OCI-LY7 (cell line): Measurements from ENCODE around the gene YBX2. TPM values are rescaled to one million over a fixed set of nuclear protein-coding genes. Genes with fewer than 3 reads are reported as not detected.

Experiments
- BruUV-seq: library from RNA; stranded (reverse); fragments of 400-500 nt; replicated peaks from 2 replicates; lab custom pipeline; 2021; lab: Mats Ljungman, UMichigan
- CTCF ChIA-PET: fragments of 300-600 bp; sonication (Branson Sonifier 250); formaldehyde crosslinking; loops from one replicate; lab custom pipeline; 2022; ENCODE audit warnings: antibody characterized with exemption; ENCODE audit not compliant: unreplicated experiment; lab: Charles Lee
- POLR2A ChIA-PET: fragments of 300-600 bp; sonication (Branson Sonifier 250); formaldehyde crosslinking; loops from one replicate; lab custom pipeline; 2022; ENCODE audit warnings: antibody characterized with exemption; lab: Charles Lee
- DNase-seq: peaks from one replicate; pipeline ENCODE4 v3.0.0-alpha.2; 2015; ENCODE audit warnings: low spot score
- H2AFZ ChIP-seq: fragments of 200-600 bp; sonication (generic), shearing (Covaris generic); 2 replicates; pipeline ENCODE4 v1.6.1; 2014; ENCODE audit warnings: mild to moderate bottlenecking, antibody characterized with exemption, low read length, moderate library complexity
- H3K27ac ChIP-seq: fragments of 200-600 bp; sonication (generic); 2 replicates; pipeline ENCODE4 v1.5.1; 2014; ENCODE audit warnings: mixed run types, low read depth, mild to moderate bottlenecking, moderate library complexity, low read length, inconsistent platforms; ENCODE audit not compliant: poor library complexity, severe bottlenecking
- H3K36me3 ChIP-seq: fragments of 200-600 bp; sonication (generic); 2 replicates; pipeline ENCODE4 v1.6.1; 2014; ENCODE audit warnings: mild to moderate bottlenecking, antibody characterized with exemption, low read length, moderate library complexity, mixed read lengths; ENCODE audit not compliant: insufficient read depth
- H3K4me1 ChIP-seq: fragments of 200-600 bp; sonication (generic); 2 replicates; pipeline ENCODE4 v1.5.1; 2014; ENCODE audit warnings: mild to moderate bottlenecking, low read length; ENCODE audit not compliant: insufficient read depth, poor library complexity, severe bottlenecking
- H3K4me2 ChIP-seq: fragments of 200-600 bp; sonication (generic); 2 replicates; pipeline ENCODE4 v1.6.1; 2014; ENCODE audit warnings: mild to moderate bottlenecking, low read length
- H3K4me3 ChIP-seq: fragments of 200-600 bp; sonication (generic); 2 replicates; pipeline ENCODE4 v1.5.1; 2014; ENCODE audit warnings: mild to moderate bottlenecking, low read depth, low read length; ENCODE audit not compliant: poor library complexity, severe bottlenecking
- H3K79me2 ChIP-seq: fragments of 200-600 bp; sonication (generic); 2 replicates; pipeline ENCODE4 v1.6.1; 2016; ENCODE audit warnings: low read depth, mild to moderate bottlenecking, low read length, moderate library complexity, mixed read lengths; ENCODE audit not compliant: insufficient read depth
- H3K9me2 ChIP-seq: fragments of 200-600 bp; sonication (generic); 2 replicates; pipeline ENCODE4 v1.6.1; 2016; ENCODE audit warnings: mild to moderate bottlenecking, low read length, mixed read lengths; ENCODE audit not compliant: insufficient read depth
- H3K9me3 ChIP-seq: fragments of 200-600 bp; sonication (generic); 2 replicates; pipeline ENCODE4 v1.6.1; 2014; ENCODE audit warnings: mild to moderate bottlenecking, mixed run types, low read length, mixed read lengths
- H4K20me1 ChIP-seq: fragments of 200-600 bp; sonication (generic); 2 replicates; pipeline ENCODE4 v1.6.1; 2014; ENCODE audit warnings: mild to moderate bottlenecking, antibody characterized with exemption, low read length, moderate library complexity, mixed read lengths; ENCODE audit not compliant: insufficient read depth
- CTCF ChIP-seq: fragments of 200-600 bp; sonication (generic); conservative IDR thresholded peaks from 2 replicates; pipeline ENCODE4 v1.5.1; 2014; ENCODE audit warnings: mild to moderate bottlenecking, antibody characterized with exemption, low read length, moderate library complexity, mixed read lengths
- EZH2phosphoT487 ChIP-seq: fragments of 200-600 bp; sonication (generic); IDR thresholded peaks from 2 replicates; pipeline ENCODE4 v1.6.1; 2018; ENCODE audit warnings: low read depth, borderline replicate concordance, mild to moderate bottlenecking, mixed run types, antibody characterized with exemption, low read length, moderate library complexity, mixed read lengths
- intact Hi-C: fragments of 100-400 bp; cut with micrococcal nuclease; formaldehyde crosslinking; loops from one replicate; pipeline ENCODE4 v1.10.0; 2022; ENCODE audit not compliant: unreplicated experiment
- total RNA-seq, 2 experiments: library from RNA; depleted of rRNA in 1 of 2; stranded (reverse); fragments of >200 nt in 1 of 2; shearing (Covaris generic) in 1 of 2; gene quantifications; 2 replicates each; pipeline ENCODE4 v1.2.3, GENCODE V29; 2014 to 2022

Gene YBX2
- total RNA-seq, 2 experiments from 2014 or later = 6.7 to 9.8 TPM

GRCh38 chr17:7258731-7259554, 35.5 kb downstream of the YBX2 start:
- H3K79me2 ChIP-seq = peaks cover 2% of the 10 kb centered on the region; the same call in 1 of the 2 replicates
- H2AFZ ChIP-seq = no peak overlapping the region
- H3K27ac ChIP-seq = no peak overlapping the region
- ChIA-PET CTCF (no interaction called here), POLR2A (interaction anchor here (0.6 to 0.7 kb wide), 2 partner anchors 16 to 392 kb away, joined by 3 to 7 read pairs; no protein-coding TSS in a partner anchor)
- H3K4me3 ChIP-seq = no peak overlapping the region
- TF ChIP-seq EZH2phosphoT487 (no peak), CTCF (no peak)
- peaks cover 49% of the 10 kb centered on the region for H3K36me3 ChIP-seq
- DNase-seq = no peak
- H3K9me3 ChIP-seq = no peaks in the 10 kb centered on the region
- no peak overlapping the region for H3K4me2 ChIP-seq
- BruUV-seq = no TSS peak
- no peaks in the 10 kb centered on the region for H4K20me1 ChIP-seq
- no peaks in the 10 kb centered on the region for H3K9me2 ChIP-seq
- intact Hi-C loops = no loop called here
- peaks cover 17% of the 10 kb centered on the region for H3K4me1 ChIP-seq

- Histone ChIP-seq H3K4me2 (no peak overlapping the region), H3K9me3 (no peaks in the 10 kb centered on the region), H3K9me2 (no peaks in the 10 kb centered on the region), H3K4me1 (peaks cover 8% of the 10 kb centered on the region), H4K20me1 (no peaks in the 10 kb centered on the region), H3K79me2 (peaks cover 17% of the 10 kb centered on the region), H3K27ac (no peak overlapping the region), H3K4me3 (no peak overlapping the region), H3K36me3 (peaks cover 50% of the 10 kb centered on the region), H2AFZ (no peak overlapping the region)
- BruUV-seq = no TSS peak
- CTCF ChIA-PET = interaction anchor here (0.6 kb wide), 1 partner anchor 235 kb away, joined by 4 read pairs; no protein-coding TSS in a partner anchor
- TF ChIP-seq CTCF (no peak), EZH2phosphoT487 (no peak)
- POLR2A ChIA-PET = interaction anchor here (0.6 to 0.7 kb wide), 2 partner anchors 136 to 207 kb away, joined by 3 read pairs; no protein-coding TSS in a partner anchor
- no peak for DNase-seq
- intact Hi-C loops = no loop called here
Measured at GRCh38 chr17:7256766-7257456, 37.5 kb downstream of the YBX2 start.
